ENCODE measurements around the gene MACROD2.

The MACROD2 gene

GRCh38 chr20:14710951-14711350 lies 715.6 kb downstream of the MACROD2 start:
- no peak overlapping the region for H3K27ac ChIP-seq (ENCODE audit: extremely low read depth, low read depth, low read length)
- no peaks in the 10 kb centered on the region for H3K9me3 ChIP-seq (ENCODE audit: control insufficient read depth, insufficient read depth, low read depth, low read length)
- CTCF ChIA-PET: interaction anchor here (0.7 to 2.0 kb wide), 3 partner anchors 12 to 373 kb away, joined by 3 to 5 read pairs (median 5); partner anchors contain the start of gene FLRT3
- peaks cover 17% of the 10 kb centered on the region for H3K4me1 ChIP-seq (ENCODE audit: control insufficient read depth, insufficient read depth, low read length)
- H3K36me3 ChIP-seq (ENCODE audit: control insufficient read depth in 2 of 2, insufficient read depth in 1 of 2, low read length in 2 of 2): no peaks in the 10 kb centered on the region
- TF ChIP-seq ZNF580 (tag by site-specific recombination; IDR thresholded peaks at IDR 0.05): no peak
- TF ChIP-seq ZNF501 (tag by site-specific recombination; IDR thresholded peaks at IDR 0.05): no peak
- no peak for TF ChIP-seq ZNF2 (tag by site-specific recombination; IDR thresholded peaks at IDR 0.05)
- TF ChIP-seq ZEB2 (tag by site-specific recombination; IDR thresholded peaks at IDR 0.05): no peak
- no peak for TF ChIP-seq FEZF1 (tag by site-specific recombination; IDR thresholded peaks at IDR 0.05)
- no peak for TF ChIP-seq IKZF3 (tag by site-specific recombination; IDR thresholded peaks at IDR 0.05)
- no peak for TF ChIP-seq ZNF596 (tag by site-specific recombination; IDR thresholded peaks at IDR 0.05)
- no peak for TF ChIP-seq ZNF555 (tag by site-specific recombination; conservative IDR thresholded peaks at IDR 0.05)
- TF ChIP-seq SP3 (tag by site-specific recombination; IDR thresholded peaks at IDR 0.05): no peak
- no peak for TF ChIP-seq ZBTB26 (tag by site-specific recombination; optimal IDR thresholded peaks at IDR 0.05)
- TF ChIP-seq ZSCAN30 (tag by site-specific recombination; IDR thresholded peaks at IDR 0.05): no peak
- TF ChIP-seq ZBTB21 (tag by site-specific recombination; IDR thresholded peaks at IDR 0.05): no peak
- TF ChIP-seq ZNF677 (tag by site-specific recombination; IDR thresholded peaks at IDR 0.05): no peak
- TF ChIP-seq KLF7 (tag by site-specific recombination; IDR thresholded peaks at IDR 0.05; ENCODE audit: borderline replicate concordance): no peak
- no peak for TF ChIP-seq ZNF473 (tag by site-specific recombination; IDR thresholded peaks at IDR 0.05)
- no peak for TF ChIP-seq ZNF112 (tag by site-specific recombination; IDR thresholded peaks at IDR 0.05)
- no peak overlapping the region for H3K4me3 ChIP-seq (ENCODE audit: low read depth, low read length)
- POLR2A ChIA-PET: no interaction called here

GRCh38 chr20:14711652-14712051 lies 716.3 kb downstream of the MACROD2 start:
- CTCF ChIA-PET: interaction anchor here (2.0 kb wide), 1 partner anchor 374 kb away, joined by 5 read pairs; the partner anchor contains the start of gene FLRT3
- Histone ChIP-seq H3K4me1 (ENCODE audit: control insufficient read depth, insufficient read depth, low read length) (peaks cover 17% of the 10 kb centered on the region), H3K4me3 (ENCODE audit: low read depth, low read length) (no peak overlapping the region), H3K9me3 (ENCODE audit: control insufficient read depth, insufficient read depth, low read depth, low read length) (no peaks in the 10 kb centered on the region), H3K36me3 (ENCODE audit: control insufficient read depth in 2 of 2, insufficient read depth in 1 of 2, low read length in 2 of 2) (no peaks in the 10 kb centered on the region), H3K27ac (ENCODE audit: extremely low read depth, low read depth, low read length) (no peak overlapping the region)
- TF ChIP-seq TSHZ1 (tag by site-specific recombination; IDR thresholded peaks at IDR 0.05; ENCODE audit: borderline replicate concordance) (no peak), ZNF175 (tag by site-specific recombination; IDR thresholded peaks at IDR 0.05) (no peak), ZNF10 (tag by site-specific recombination; IDR thresholded peaks at IDR 0.05) (no peak), ZNF174 (tag by site-specific recombination; IDR thresholded peaks at IDR 0.05) (no peak), ZNF473 (tag by site-specific recombination; IDR thresholded peaks at IDR 0.05) (no peak), ZNF645 (tag by site-specific recombination; IDR thresholded peaks at IDR 0.05) (no peak), ZNF248 (tag by site-specific recombination; IDR thresholded peaks at IDR 0.05) (no peak), YY1 (tag by site-specific recombination; IDR thresholded peaks at IDR 0.05) (no peak), HOXD13 (CRISPR knock-in tag; IDR thresholded peaks at IDR 0.05; ENCODE audit: borderline replicate concordance) (no peak), ZNF404 (tag by site-specific recombination; IDR thresholded peaks at IDR 0.05) (no peak), KLF16 (tag by site-specific recombination; IDR thresholded peaks at IDR 0.05) (no peak), ZNF664 (tag by site-specific recombination; IDR thresholded peaks at IDR 0.05) (no peak), ZNF596 (tag by site-specific recombination; IDR thresholded peaks at IDR 0.05) (no peak), ZBTB26 (tag by site-specific recombination; optimal IDR thresholded peaks at IDR 0.05) (no peak)
- POLR2A ChIA-PET: interaction anchor here (1.3 kb wide), 1 partner anchor 374 kb away, joined by 8 read pairs; the partner anchor contains the start of gene FLRT3
